OCI-LY3 (cell line): Measurements from ENCODE around the gene SRSF7.

Source experiments
- H2AFZ ChIP-seq: fragments of 200-600, 300-600 bp; shearing (Covaris generic); 2 replicates; pipeline ENCODE4 v1.6.0; 2014; ENCODE audit warnings: antibody characterized with exemption, low read depth, low read length
- H3K27ac ChIP-seq: fragments of 200-600, 300-600 bp; sonication (generic); 2 replicates; pipeline ENCODE4 v1.5.1; 2014; ENCODE audit warnings: mild to moderate bottlenecking, low read length, moderate library complexity, mixed read lengths
- H3K27me3 ChIP-seq: fragments of 200-600, 300-600 bp; sonication (generic); 2 replicates; pipeline ENCODE4 v1.6.1; 2014; ENCODE audit warnings: low read depth, low read length, mixed read lengths
- H3K36me3 ChIP-seq: fragments of 200-600, 300-600 bp; sonication (generic); replicated peaks from 2 replicates; pipeline ENCODE3; 2014; ENCODE audit warnings: low read depth, low read length, mixed read lengths
- H3K4me1 ChIP-seq: fragments of 300-600, 200-600 bp; sonication (generic); 2 replicates; pipeline ENCODE4 v1.6.1; 2014; ENCODE audit warnings: low read length, mixed read lengths
- H3K4me2 ChIP-seq: fragments of 200-600, 300-600 bp; sonication (generic); 2 replicates; pipeline ENCODE4 v1.6.1; 2014; ENCODE audit warnings: low read length, mixed read lengths
- H3K4me3 ChIP-seq: fragments of 300-600, 200-600 bp; sonication (generic); 2 replicates; pipeline ENCODE4 v1.5.1; 2014; ENCODE audit warnings: antibody characterized with exemption, mild to moderate bottlenecking, low read length, moderate library complexity
- H3K79me2 ChIP-seq: fragments of 300-600, 200-600 bp; shearing (Covaris generic); 2 replicates; pipeline ENCODE4 v1.6.1; 2014; ENCODE audit warnings: mild to moderate bottlenecking, low read length, mixed read lengths
- H3K9ac ChIP-seq: fragments of 300-600, 200-600 bp; shearing (Covaris generic); 2 replicates; pipeline ENCODE4 v1.6.0; 2014; ENCODE audit warnings: mild to moderate bottlenecking, low read length, moderate library complexity
- H3K9me3 ChIP-seq: fragments of 200-600, 300-600 bp; shearing (Covaris generic); 2 replicates; pipeline ENCODE4 v1.6.1; 2014; ENCODE audit warnings: low read length, mixed read lengths; ENCODE audit not compliant: insufficient read depth
- H4K20me1 ChIP-seq: fragments of 200-600, 300-600 bp; sonication (generic); 2 replicates; pipeline ENCODE4 v1.6.1; 2016; ENCODE audit warnings: low read length, mixed read lengths; ENCODE audit not compliant: insufficient read depth
- EZH2phosphoT487 ChIP-seq: fragments of 200-600 bp; shearing (Covaris generic); IDR thresholded peaks from 2 replicates; pipeline ENCODE4 v1.6.1; 2018; ENCODE audit warnings: antibody characterized with exemption, mixed run types, low read depth
- TF ChIP-seq, protein P1 (sequence below): fragments of 200-600, 300-600 bp; sonication (generic); IDR thresholded peaks from 2 replicates; pipeline ENCODE4 v1.5.1; 2014; ENCODE audit warnings: antibody characterized with exemption, low read length, low read depth

SRSF7 gene

DNA sequence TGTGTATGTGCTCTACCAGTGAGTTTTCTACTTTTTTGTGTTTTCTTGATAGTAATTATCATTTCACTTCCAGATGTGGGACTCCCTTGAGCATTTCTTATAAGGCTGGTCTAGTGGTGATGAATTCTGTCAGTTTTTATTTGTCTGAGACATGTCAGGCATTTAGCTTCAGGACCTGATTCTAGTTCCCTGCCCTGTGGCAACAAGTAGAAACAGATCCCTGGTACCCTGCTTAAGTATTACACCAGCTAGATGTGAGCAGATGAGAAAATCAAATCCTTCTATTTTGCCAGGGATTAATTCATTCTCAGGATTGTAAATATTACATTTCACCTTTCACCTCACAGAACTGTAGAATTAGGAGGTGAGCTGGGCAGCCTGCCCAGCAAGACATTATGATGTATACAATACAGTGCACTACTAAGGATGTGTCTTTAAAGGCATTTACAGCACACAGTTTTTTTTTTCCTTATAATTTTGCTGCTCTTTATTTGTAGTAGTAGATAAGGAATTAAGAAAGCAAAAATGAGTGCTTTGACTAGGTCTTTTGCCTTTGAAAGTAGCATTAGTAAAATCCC is 50.2 kb downstream of the SRSF7 start:
- no peaks in the 10 kb centered on the region for H3K9me3 ChIP-seq
- no peaks in the 10 kb centered on the region for H3K36me3 ChIP-seq
- no peaks in the 10 kb centered on the region for H4K20me1 ChIP-seq
- no peaks in the 10 kb centered on the region for H3K79me2 ChIP-seq
- H3K27me3 ChIP-seq, result no peaks in the 10 kb centered on the region
- H3K4me1 ChIP-seq, result 0 out of 2 replicates have a peak, but pooled peaks cover 2% of the 10 kb centered on the region
- no peak overlapping the region for H3K27ac ChIP-seq
- H3K4me2 ChIP-seq, result no peak overlapping the region
- no peak overlapping the region for H3K9ac ChIP-seq
- no peak overlapping the region for H2AFZ ChIP-seq
- H3K4me3 ChIP-seq, result no peak overlapping the region
- TF ChIP-seq, protein P1, sequence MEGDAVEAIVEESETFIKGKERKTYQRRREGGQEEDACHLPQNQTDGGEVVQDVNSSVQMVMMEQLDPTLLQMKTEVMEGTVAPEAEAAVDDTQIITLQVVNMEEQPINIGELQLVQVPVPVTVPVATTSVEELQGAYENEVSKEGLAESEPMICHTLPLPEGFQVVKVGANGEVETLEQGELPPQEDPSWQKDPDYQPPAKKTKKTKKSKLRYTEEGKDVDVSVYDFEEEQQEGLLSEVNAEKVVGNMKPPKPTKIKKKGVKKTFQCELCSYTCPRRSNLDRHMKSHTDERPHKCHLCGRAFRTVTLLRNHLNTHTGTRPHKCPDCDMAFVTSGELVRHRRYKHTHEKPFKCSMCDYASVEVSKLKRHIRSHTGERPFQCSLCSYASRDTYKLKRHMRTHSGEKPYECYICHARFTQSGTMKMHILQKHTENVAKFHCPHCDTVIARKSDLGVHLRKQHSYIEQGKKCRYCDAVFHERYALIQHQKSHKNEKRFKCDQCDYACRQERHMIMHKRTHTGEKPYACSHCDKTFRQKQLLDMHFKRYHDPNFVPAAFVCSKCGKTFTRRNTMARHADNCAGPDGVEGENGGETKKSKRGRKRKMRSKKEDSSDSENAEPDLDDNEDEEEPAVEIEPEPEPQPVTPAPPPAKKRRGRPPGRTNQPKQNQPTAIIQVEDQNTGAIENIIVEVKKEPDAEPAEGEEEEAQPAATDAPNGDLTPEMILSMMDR, result no peak
- no peak for TF ChIP-seq EZH2phosphoT487

DNA sequence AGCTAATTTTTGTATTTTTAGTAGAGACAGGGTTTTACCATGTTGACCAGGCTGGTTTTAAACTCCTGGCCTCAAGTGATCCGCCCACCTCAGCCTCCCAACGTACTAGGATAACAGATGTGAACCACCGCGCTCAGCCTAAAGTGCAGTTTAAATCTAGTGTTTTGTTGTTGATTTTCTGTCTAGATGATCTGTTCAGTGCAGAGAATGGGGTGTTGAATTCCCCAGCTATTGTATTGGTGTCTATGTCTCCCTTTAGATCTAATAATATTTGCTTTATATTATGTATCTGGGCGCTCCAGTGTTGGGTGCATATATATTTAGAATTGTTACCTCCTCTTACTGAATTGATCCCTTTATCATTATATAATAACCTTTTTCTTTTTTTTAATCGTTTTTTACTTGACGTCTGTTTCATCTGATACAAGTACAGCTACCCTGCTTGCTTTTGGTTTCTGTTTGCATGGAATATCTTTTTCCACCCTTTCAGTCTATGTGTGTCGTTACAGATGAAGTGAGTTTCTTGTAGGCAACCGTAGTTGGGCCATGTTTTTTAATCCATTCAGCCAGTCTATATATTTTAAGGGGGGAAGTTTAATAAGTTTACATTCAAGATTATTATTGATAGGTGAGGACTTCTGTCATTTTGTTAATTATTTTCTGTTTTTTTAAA is 50.9 kb downstream of the SRSF7 start:
- Histone ChIP-seq H3K4me3 (no peak overlapping the region), H3K36me3 (no peaks in the 10 kb centered on the region), H3K9me3 (no peaks in the 10 kb centered on the region), H2AFZ (no peak overlapping the region), H3K9ac (no peak overlapping the region), H4K20me1 (no peaks in the 10 kb centered on the region), H3K27me3 (no peaks in the 10 kb centered on the region), H3K4me1 (peaks cover 6% of the 10 kb centered on the region), H3K79me2 (no peaks in the 10 kb centered on the region), H3K27ac (no peak overlapping the region), H3K4me2 (no peak overlapping the region)
- no peak for TF ChIP-seq EZH2phosphoT487
- TF ChIP-seq, protein P1, result no peak

- H3K4me3 ChIP-seq, result no peak overlapping the region
- TF ChIP-seq, protein P1, result no peak
- TF ChIP-seq EZH2phosphoT487, result no peak
- no peaks in the 10 kb centered on the region for H3K36me3 ChIP-seq
- H3K4me1 ChIP-seq, result peaks cover 18% of the 10 kb centered on the region
- H3K27me3 ChIP-seq, result no peaks in the 10 kb centered on the region
- H3K79me2 ChIP-seq, result no peaks in the 10 kb centered on the region
- H2AFZ ChIP-seq, result no peak overlapping the region
- H3K9ac ChIP-seq, result no peak overlapping the region
- H4K20me1 ChIP-seq, result no peaks in the 10 kb centered on the region
- H3K4me2 ChIP-seq, result no peak overlapping the region
- no peaks in the 10 kb centered on the region for H3K9me3 ChIP-seq
- H3K27ac ChIP-seq, result no peak overlapping the region
Measured at GRCh38 chr2:38698467-38699003, 52.6 kb downstream of the SRSF7 start.

DNA sequence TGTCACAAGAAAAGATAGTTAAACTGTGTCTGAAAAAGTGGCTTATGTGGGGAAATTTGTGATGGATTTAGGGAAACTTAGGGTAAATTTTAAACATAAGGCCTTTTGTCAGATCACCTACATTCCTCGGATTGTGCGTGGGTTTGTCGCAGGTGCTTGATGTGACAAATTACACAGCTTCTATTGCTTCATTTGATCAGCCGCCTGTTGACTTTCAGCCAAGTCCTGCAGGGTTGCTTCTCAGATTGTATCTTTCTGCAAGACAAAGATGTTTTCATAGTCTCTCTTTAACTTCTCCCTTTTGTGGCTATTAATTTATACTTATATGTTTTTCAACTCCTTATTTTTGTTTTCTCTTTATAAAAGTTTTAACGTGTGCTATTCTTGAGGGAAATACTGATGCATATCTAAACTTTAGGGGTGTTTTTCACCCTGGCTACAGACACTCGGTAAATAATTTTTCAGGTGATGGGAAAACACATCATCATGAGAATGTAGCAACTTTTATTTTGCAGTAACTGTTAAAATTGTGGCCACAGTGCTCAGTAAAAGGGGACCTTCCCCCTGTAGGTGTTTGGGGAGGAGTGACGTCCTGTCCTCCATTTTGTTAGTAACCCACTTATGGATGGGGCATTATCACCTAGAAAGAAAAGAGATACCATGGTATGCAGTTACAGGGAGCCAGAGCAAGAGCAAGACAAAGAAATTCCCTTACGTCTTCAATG is 53.9 kb downstream of the SRSF7 start:
- Histone ChIP-seq H3K79me2 (no peaks in the 10 kb centered on the region), H4K20me1 (no peaks in the 10 kb centered on the region), H3K27ac (no peak overlapping the region), H2AFZ (no peak overlapping the region), H3K9me3 (no peaks in the 10 kb centered on the region), H3K36me3 (no peaks in the 10 kb centered on the region), H3K9ac (no peak overlapping the region), H3K27me3 (no peaks in the 10 kb centered on the region), H3K4me3 (no peak overlapping the region), H3K4me2 (no peak overlapping the region), H3K4me1 (peaks cover 18% of the 10 kb centered on the region)
- TF ChIP-seq, protein P1, result no peak
